Peyer's patch (tissue), 4 donors: ENCODE results near the gene INPPL1.

Experiments used
- POLR2A ChIP-seq, 2 donors: fragments of 450-650 bp; IDR thresholded peaks; one replicate each; pipeline ENCODE4 v1.5.1; 2017; ENCODE audit warnings: antibody characterized with exemption in 2 of 2, mild to moderate bottlenecking in 2 of 2, moderate library complexity in 2 of 2
- TF ChIP-seq, protein P1 (sequence below), 6 experiments: fragments of 450-650 bp in 4 of 6; fragments of 200-600 bp in 2 of 6; sonication (generic) in 1 of 6; IDR thresholded peaks; one replicate each; pipeline ENCODE4 v1.5.1; 2017 to 2019; ENCODE audit warnings: antibody characterized with exemption in 6 of 6, mild to moderate bottlenecking in 3 of 6, moderate library complexity in 1 of 6

DNA sequence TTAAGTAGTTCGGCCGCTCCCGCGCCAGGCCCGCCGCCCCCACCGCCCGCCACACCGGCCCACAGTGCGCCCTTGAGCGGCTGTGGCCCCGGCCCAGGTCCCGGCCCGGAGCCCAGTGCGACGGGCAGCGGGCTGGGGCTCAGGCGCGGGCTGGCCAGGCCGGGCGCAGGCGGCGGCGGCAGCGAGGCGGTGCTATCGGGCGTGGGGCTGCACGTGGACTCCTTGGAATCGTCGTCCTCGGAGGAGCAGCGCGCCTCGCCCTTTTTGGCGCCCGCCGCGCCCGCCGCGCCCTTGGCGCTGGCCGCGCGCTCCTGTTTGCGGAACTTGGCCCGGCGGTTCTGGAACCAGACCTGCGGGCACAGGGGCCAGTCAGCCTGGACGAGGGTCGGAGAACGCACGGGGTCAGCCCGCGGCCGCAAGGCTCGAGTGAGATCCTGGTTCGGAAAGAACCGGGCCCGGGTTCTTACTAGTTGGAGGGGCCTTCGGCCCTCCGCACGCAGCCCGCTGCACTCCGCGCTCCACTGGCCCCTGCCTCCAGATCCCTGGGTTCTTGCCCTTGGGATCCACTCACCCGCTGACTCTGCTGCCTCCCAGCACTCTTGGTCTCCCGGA lies 15.4 kb downstream of the INPPL1 start:
- TF ChIP-seq, protein P1, sequence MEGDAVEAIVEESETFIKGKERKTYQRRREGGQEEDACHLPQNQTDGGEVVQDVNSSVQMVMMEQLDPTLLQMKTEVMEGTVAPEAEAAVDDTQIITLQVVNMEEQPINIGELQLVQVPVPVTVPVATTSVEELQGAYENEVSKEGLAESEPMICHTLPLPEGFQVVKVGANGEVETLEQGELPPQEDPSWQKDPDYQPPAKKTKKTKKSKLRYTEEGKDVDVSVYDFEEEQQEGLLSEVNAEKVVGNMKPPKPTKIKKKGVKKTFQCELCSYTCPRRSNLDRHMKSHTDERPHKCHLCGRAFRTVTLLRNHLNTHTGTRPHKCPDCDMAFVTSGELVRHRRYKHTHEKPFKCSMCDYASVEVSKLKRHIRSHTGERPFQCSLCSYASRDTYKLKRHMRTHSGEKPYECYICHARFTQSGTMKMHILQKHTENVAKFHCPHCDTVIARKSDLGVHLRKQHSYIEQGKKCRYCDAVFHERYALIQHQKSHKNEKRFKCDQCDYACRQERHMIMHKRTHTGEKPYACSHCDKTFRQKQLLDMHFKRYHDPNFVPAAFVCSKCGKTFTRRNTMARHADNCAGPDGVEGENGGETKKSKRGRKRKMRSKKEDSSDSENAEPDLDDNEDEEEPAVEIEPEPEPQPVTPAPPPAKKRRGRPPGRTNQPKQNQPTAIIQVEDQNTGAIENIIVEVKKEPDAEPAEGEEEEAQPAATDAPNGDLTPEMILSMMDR (IDR thresholded peaks at IDR 0.05) = peak in 2 of 6 experiments; percentile 22 to 42
- no peak for TF ChIP-seq POLR2A (IDR thresholded peaks at IDR 0.05)
